HG03097 (cell line): ENCODE results near the gene RACK1.

Experiments used
- ATAC-seq: cut with Tn5 transposase; IDR thresholded peaks from one replicate; pipeline ENCODE4 v1.9.1; 2021; ENCODE audit not compliant: unreplicated experiment, low FRiP score

Gene RACK1

DNA sequence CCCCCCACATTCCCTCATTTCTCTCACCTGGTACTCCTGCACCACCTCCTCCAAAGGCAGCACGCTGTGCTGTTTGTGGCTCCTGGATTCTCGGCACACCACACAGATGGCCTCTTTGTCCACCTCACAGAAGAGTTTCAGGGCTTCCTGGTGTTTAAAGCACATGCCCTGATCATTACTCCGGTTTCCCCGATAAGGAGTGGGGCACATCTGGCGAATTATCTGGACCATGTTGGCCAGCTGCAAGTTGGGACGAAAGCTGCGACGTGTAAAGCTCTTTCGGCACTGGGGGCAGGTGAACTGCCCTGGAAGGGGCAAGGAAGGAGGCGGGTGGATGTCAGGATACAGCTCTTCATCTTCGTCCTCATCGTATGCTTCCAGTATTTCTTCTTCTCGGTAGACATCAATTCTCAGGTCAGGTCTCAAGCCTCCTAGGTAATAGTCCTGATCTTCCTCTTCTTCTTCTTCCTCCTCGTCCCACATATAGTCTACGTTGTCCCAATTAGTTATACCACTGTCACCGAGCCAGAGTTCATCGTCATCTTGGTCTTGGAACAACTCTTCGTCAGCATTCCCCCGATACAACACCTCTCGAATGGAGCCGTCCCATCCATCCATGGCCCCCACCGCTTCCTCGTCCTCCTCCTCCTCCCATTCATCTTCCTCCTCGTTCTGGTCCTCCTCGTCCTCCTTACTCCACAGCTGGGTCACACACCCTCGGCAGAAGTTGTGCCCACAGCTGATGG lies 16.4 kb upstream of the RACK1 start:
- ATAC-seq, result no peak

DNA sequence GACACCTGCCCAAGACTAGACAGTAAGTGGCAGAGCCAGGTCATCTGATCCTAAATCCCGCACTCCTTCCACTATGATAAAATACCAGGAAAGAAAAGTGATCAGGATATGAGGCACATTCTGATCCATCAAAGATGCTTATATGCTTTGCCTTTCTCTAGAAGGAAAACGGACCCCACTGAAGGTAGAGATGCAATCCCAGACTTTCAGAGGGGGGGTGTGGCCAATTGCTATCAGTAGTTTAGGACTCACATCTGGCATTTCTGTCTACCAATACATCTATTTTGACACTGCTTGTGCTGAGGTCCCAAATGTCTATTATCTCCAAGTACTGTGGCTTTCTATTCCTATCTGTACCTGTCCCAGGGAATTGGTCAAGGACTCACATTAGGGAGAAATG lies 15.6 kb upstream of the RACK1 start:
- no peak for ATAC-seq

DNA sequence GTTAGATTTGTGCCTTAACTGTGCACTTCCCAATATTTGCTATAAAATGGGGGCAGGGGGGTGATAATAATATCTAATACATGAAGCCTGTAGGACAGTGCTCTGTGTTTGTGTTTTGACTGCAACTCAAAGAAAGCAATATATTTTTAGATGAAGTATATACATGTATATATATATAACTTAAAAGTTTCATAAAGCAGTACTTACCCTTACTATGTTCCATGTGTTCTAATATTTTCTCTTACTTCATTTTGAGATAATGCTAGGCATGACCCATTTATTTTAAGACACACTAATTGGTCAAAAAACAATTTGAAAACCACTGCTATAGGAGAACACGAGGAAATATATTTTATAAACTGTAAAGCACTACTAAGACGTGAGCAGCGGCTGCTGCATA lies 14.9 kb upstream of the RACK1 start:
- no peak for ATAC-seq

DNA sequence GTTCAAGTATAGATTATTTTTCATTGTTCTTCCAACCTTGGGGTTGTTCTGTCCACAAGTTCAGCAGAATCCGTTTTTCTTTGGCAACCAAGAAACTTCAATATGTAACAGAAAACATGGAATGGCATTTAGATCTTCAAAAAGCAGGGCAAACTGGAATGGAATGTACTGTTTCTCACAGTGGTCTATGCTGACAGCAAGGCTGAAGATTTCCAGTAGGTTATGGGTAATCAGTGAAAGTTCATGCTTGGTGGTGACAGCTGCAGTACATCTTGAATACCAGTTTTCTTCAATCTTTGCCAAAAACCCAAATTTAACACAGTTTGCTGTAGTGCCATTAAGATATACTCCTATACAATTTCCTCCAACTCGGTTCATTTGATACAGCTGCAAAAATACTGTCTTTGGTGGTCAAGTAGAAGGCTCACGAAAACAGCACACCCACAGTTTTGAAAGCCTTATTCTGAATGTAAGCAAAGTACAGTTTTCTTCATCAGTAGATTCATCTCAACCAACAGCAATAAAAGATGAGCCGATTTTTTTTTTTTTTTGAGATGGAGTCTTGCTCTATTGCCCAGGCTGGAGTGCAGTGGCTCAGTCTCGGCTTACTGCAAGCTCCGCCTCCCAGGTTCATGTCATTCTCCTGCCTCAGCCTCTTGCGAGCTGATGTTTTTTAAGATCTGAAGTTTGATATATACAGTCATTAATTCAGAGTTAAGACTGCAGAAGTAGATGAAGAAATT lies 12.3 kb upstream of the RACK1 start:
- ATAC-seq, result no peak

- ATAC-seq, result no peak
Measured at GRCh38 chr5:181255276-181255675, 11.6 kb upstream of the RACK1 start.

DNA sequence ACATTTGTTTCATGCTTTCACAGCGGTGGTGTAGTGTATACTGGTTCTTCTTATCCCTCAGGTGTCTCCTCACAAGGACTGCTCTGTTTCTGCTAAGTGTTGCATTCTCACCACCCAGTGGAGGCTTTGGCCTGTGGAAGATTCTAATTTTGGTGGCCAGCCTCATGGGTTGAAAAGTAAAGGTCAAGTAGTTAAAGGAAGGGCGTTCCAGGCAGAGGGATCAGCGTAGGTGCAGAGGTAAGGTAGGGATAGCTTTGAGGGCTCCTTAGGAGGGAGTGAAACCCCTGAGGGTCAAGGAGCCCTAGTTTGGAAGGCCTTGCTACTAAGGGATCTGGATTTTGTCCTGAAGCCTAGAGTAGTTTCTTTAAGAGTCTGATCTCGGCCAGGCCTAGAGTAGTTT lies 4.6 kb upstream of the RACK1 start:
- ATAC-seq, result no peak

DNA sequence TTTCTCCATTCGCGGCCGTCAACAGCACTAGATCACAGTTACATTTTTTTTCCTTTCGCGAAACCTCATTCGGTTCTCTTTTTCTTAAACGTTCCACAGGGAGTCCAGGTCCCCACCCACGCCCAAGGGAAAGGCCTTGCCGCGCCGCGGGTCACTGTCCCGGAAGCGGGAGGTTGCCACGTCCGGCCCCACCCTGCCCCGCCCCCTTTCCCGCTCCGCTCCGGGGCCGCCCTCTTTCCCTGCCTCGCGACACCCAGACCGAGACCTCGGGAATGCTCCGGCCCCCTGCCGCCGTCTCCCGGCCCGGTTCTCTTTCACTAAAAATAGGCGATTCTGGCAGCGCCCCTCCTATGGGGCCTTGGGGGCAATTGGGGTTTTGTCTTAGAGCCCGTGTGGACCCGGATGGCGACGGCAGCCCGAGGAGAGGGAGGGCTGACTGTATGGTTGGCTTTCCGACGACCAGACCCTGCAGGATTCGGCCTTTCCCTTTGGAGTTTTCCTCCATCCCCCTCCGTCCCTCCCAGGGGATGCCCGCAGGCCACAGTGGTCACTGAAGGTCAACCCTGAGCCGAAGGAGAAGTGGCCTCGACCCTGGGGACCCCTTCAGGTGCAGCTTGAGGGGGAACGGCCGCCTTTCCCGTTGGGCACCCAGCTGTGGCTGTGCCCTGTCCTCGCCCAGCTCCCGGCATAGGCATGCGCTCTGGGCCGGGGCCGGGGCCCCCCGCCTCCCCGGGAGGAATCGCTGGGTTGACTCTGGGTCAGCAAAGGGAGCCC lies 2.8 kb upstream of the RACK1 start:
- peak; percentile 45 for ATAC-seq

DNA sequence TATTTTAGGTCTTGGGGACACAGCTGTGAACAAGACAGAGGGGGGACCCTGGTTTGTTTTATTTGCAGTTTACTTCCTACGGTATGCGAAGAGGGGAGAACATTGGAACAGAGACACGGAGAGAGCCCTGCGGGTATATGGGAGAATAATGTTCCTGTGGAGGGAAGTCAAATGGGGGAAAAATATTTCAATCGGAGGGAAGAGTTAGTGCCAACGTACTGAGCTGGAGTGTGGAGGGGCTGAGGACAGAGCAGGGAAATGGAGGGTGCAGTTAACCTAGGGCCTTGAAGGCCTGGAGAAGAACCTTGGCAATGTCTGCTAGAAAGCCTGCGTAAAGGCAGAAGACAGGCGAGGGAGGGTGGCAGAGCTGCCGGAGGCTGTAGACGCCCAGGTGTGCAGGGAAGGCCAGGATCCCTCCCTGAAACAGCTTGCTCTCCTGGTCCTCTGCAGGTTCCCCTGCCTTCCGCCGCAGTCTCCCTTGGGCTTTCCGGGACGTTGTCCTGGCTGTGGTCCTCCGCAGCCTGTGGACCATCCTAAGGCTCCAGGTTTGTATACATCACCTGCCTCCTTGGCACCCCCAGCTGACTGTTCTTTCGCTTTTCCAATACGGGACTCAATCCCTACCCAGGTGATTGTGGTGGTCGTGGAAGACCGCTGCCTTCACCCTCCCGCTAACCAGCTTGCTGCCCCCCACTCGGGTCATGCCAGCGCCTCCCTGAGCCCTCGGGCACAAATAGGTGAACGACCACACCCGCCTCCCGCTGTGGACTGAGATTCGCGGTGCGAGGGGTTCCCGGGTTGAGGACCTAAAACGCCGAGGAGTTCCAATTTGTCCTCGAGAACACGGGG lies 1.9 kb upstream of the RACK1 start:
- ATAC-seq, result no peak

DNA sequence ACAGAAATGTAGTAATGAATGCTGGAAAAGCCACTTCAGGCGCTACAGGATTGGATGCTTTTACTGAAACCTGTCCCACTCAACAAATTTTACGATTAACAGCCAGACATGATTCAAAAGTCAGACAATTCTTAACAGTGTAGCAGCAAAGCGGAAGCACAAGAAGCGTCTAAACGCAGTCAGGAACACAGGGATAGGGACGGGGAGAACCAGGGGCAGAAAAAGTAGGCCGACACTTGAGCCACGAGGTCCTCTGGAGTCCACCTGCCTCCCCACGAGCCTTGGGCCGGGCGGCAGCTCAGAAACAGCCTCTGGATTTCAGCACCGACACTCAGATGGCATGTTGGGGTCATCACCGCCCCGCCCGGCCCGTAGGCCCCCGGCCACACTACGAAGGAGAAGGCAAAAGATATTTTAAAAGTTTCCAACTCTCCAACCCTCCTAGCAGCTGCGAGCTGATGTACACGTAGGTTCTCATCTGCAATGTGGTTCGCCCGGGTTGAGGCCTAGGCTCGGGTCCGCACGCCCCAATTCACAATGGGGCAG lies 615 bp downstream of the RACK1 start:
- peak; percentile 5 for ATAC-seq

- no peak for ATAC-seq
Measured at GRCh38 chr5:181242031-181242451, 1.7 kb downstream of the RACK1 start.

- ATAC-seq, result no peak
Measured at GRCh38 chr5:181241393-181241975, 2.2 kb downstream of the RACK1 start.

DNA sequence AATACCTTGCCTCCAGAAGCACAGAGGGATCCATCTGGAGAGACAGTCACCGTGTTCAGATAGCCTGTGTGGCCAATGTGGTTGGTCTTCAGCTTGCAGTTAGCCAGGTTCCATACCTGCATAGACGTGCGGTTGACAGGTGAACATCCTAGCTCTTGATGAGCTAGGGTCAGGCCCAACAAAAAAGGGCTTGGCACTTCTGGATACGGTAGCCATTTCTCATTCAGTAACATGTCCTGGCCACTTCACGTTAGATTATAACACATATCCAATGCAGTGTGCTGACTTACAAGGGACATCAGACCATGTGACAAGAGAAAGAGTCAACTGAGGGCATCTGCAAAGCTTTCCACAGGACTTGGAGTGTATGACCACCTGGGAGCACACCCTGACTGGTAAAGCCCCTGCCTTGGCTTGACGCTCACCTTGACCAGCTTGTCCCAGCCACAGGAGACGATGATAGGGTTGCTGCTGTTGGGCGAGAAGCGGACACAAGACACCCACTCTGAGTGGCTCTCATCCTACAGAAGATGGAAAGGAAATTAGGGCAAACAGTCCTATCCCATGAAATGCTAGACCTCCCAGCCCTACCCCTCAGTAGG lies 4.5 kb downstream of the RACK1 start:
- no peak for ATAC-seq

- ATAC-seq, result no peak
Measured at GRCh38 chr5:181237729-181238385, 5.8 kb downstream of the RACK1 start.

DNA sequence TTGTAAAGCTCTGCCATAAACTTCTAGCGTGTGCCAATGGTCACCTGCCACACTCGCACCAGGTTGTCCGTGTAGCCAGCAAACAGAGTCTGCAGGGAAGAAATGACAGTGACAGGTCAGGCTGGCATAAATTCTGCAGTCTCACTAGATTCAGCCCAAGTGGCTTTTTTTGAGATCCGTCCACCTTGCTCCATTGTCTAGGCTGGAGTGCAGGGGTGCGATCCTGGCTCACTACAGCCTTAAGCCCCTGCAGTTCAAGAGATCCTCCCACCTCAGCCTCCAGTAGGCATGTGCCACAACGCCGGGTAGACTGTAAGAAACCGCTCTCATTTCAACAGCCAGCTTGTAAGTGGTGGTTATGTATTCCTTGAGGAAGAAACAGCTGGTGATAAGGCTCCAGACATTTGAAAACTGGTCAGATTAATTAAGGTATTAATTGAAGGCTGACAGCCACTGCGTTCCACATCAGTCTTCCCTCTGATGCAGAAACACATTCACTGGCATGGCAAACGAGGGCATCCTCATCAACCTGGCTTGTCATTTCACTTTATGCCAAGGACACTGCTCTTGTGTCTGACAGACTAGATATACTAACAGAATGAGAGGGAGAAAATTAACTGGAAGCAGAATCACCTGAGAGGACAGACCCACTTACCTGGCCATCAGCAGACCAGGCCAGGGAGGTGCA lies 6.6 kb downstream of the RACK1 start:
- no peak for ATAC-seq

DNA sequence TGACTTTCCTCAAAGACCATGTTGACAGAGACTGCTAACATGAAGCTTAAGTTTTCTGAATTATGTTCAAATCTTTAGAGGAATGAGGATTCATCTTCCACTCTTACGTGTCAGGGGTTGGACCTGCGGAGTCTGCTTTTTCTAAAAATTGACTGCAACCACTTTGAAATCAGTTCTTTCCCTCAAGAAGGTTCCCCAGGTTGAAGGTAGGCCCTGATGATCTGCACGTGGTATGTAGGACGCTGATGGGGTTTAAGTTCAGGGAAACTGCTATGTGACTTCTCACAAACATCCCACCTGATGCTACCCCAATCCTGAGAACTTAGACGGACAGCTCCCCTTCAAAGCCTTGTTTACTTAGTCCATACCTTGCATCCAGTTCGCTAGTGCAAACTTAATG lies 7.2 kb downstream of the RACK1 start:
- no peak for ATAC-seq

- ATAC-seq, result no peak
Measured at GRCh38 chr5:181235689-181236366, 7.9 kb downstream of the RACK1 start.

DNA sequence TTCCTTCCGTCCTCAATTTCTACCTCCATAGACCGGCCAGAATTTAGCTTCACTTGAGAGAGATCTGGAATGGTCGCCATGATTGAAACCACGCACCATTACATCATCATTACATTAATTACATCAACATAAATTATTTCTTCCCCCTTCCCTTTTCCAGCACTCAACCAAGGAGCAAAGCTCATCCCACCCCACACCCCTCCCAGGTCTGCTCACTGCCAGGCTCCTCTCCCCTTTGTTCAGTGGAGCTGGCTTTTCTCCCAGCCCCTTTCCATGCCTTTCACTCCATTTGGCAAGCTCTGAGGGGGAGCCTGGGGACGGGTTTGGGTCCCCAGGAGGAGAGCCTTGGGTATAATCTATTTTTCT lies 8.4 kb downstream of the RACK1 start:
- ATAC-seq, result no peak
